PFSK-1 (cell line): Measurements from ENCODE around the gene KHDC3L.

Experiments
- FOXP2 ChIP-seq: optimal IDR thresholded peaks from 2 replicates; pipeline ENCODE3; 2011; ENCODE audit warnings: borderline replicate concordance, control low read depth, inconsistent platforms; ENCODE audit not compliant: insufficient read depth; ENCODE audit errors: extremely low read length, extremely low read depth
- POLR2AphosphoS5 ChIP-seq: IDR thresholded peaks from 2 replicates; pipeline ENCODE4 v1.6.1; 2012; ENCODE audit warnings: low read depth, mild to moderate bottlenecking, control low read depth, low read length, moderate library complexity
- SIN3A ChIP-seq: IDR thresholded peaks from 2 replicates; pipeline ENCODE4 v1.6.1; 2012; ENCODE audit warnings: mild to moderate bottlenecking, low read length, moderate library complexity, borderline replicate concordance; ENCODE audit not compliant: insufficient read depth
- TAF1 ChIP-seq: IDR thresholded peaks from 2 replicates; pipeline ENCODE4 v1.6.1; 2012; ENCODE audit warnings: low read length, control low read depth, borderline replicate concordance; ENCODE audit not compliant: insufficient read depth
- TF ChIP-seq, protein P1 (sequence below), 2 experiments: IDR thresholded peaks; 2 replicates each; pipeline versions ENCODE4 v1.6.1 to v1.8.0; 2011 to 2012; ENCODE audit warnings: low read depth in 2 of 2, low read length in 2 of 2, control low read depth in 1 of 2, inconsistent platforms in 1 of 2, mild to moderate bottlenecking in 1 of 2, moderate library complexity in 1 of 2; ENCODE audit not compliant: insufficient read depth in 1 of 2

The KHDC3L gene

GRCh38 chr6:73413102-73413501 is 50.6 kb downstream of the KHDC3L start:
- TF ChIP-seq, protein P1, sequence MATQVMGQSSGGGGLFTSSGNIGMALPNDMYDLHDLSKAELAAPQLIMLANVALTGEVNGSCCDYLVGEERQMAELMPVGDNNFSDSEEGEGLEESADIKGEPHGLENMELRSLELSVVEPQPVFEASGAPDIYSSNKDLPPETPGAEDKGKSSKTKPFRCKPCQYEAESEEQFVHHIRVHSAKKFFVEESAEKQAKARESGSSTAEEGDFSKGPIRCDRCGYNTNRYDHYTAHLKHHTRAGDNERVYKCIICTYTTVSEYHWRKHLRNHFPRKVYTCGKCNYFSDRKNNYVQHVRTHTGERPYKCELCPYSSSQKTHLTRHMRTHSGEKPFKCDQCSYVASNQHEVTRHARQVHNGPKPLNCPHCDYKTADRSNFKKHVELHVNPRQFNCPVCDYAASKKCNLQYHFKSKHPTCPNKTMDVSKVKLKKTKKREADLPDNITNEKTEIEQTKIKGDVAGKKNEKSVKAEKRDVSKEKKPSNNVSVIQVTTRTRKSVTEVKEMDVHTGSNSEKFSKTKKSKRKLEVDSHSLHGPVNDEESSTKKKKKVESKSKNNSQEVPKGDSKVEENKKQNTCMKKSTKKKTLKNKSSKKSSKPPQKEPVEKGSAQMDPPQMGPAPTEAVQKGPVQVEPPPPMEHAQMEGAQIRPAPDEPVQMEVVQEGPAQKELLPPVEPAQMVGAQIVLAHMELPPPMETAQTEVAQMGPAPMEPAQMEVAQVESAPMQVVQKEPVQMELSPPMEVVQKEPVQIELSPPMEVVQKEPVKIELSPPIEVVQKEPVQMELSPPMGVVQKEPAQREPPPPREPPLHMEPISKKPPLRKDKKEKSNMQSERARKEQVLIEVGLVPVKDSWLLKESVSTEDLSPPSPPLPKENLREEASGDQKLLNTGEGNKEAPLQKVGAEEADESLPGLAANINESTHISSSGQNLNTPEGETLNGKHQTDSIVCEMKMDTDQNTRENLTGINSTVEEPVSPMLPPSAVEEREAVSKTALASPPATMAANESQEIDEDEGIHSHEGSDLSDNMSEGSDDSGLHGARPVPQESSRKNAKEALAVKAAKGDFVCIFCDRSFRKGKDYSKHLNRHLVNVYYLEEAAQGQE (IDR thresholded peaks at IDR 0.05; ENCODE audit: insufficient read depth in 1 of 2, low read depth in 2 of 2, low read length in 2 of 2) = no peak
- TF ChIP-seq SIN3A (no peak), TAF1 (no peak), FOXP2 (no peak), POLR2AphosphoS5 (no peak)
